Stimulated activated CD4-positive, alpha-beta T cell treated with anti-CD3 and anti-CD28 coated beads, TNF-alpha, amount 100 ng/mL, for 4 hours (primary cell): ENCODE results near the gene IL1RAPL1.

Experiments used
- DNase-seq, 3 experiments: peaks; one replicate each; pipeline ENCODE4 v3.0.0-alpha.2; 2020; ENCODE audit warnings: low read depth in 3 of 3

The IL1RAPL1 gene

DNA sequence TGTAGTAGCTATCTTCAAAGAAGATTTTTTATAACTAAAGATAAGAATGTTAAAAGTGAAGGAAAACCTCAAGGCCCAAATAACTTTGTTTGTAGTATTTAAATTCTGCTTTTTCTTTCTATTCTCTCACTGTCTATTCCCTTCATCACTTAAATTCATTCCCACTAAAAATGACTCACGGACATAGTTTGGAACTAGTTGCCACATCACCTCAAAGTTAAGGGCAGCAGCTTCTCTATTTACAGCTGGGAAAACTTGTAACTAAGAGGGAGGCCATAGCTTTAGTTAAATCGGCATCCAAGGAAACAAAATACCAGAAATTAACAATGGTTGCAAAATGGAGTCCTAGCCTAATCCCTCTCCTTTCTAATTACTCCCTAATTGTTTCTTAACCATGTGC lies 1302.8 kb downstream of the IL1RAPL1 start:
- no peak for DNase-seq

DNA sequence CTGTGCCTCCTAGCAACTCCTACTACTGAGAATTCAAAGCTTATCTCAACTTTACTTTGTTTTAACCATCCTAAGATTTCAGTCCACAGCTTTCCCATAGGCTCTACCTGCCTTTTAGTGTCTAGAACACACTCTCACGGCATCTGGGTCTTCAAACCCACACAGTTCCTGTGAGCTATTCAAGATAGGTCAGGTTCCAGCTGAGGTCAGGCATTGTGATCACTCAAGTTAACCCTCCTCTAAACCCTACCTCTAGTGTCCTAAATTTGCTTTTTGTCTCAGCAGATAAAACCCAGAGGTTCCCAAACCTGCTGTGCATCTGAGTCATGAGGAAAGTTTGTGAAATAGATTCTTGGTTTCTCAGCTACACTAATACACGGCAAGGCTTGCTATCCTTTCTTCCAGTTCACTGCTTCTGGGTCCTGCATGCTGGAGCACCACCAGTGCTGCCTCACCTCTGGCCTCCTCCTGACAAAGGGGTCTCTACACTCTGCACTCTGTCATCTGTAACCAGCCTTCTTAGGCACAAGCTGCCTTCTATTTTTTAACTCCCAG lies 1303.5 kb downstream of the IL1RAPL1 start:
- DNase-seq = no peak

DNA sequence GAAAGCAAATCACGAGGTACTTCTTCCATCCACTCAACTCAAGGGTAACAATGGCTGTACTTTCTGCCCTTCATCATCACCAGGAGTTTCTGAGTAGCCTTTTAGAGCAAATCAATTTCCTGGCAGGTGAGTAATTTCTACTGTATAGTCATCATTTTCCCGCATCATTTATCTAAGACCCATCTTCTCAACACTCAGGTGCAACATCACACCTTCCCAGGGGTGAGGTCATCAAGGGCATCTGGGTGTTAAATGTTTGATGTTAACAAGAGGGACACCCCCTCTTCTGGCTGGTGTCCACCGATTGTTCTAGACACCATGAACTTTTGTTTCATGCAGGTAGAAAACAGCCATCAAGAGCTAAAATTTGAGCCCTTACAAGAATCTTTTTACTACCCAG lies 1314.8 kb downstream of the IL1RAPL1 start:
- no peak for DNase-seq

DNA sequence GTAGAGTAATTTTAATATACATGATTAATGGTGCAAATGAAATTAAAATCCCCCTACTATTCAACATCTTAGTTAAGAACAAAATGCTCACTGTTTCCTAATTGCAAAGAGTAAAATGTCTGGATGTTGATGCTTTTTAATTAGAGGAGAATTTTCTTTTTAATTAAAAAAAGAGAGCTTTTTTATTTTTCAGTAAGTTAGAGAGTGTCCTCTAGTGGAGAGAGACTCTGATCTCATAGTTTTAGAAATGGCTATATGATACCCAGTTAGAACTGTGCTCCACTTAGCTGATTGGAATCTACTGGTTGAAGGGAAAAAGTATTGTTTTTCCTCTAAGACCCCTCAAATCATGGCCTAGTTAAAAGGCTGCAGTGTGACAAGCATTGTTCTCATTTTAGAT lies 1316.1 kb downstream of the IL1RAPL1 start:
- DNase-seq = no peak

DNA sequence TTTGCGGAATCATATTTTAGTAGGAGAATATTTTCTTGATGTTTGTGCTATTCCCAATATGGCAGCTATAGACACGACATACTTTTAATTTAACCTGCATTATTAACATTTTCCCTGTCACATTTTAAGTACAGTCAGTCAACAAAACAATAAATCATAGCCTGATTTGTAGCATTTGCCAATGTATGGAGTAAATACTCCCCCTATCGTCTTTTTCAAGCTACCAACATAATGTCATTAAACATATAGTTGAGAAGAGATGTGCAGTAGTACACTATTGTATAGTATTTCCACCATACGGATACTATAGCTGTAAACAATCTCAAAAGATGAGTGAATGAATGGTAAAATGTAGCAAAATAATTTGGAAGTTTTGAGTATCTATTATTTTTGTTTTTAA lies 1324.4 kb downstream of the IL1RAPL1 start:
- DNase-seq = no peak

DNA sequence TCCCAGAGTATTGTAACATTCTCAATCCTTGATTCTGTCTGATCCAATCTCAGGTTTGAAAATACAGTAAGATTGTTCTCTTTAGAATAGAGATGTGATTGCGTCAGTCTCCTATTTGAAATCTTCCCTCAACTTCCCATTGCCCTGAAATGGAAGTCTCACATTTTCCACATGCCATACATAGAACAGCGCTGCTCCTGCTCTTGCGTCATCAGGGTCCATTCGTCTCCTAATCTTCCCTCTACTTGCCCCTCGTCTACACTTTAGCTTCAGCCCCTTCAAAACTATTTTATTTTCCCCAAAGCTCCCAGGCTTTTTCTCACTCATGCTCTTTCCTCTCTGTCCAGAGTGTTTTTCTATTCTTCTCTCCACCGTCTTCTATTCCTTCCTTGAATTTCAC lies 1326.4 kb downstream of the IL1RAPL1 start:
- DNase-seq = no peak

DNA sequence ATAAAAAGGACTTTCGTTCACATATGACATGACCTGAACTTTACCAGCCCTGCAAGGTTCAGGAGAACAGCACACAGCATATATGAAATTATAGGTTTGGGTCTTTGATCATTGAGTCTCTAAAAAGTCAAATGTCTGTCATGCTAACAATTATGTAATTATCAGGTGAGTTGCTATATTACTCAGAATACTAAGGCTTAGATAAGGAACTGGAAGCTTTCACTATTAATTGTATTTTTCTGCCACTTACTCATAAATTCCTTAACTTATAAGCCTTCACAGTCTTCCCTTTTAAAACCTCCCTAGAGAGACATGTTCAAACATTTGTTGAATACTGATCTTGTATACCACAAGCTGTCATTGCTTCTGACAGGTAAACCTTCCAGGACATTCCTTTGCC lies 1335.4 kb downstream of the IL1RAPL1 start:
- no peak for DNase-seq

DNA sequence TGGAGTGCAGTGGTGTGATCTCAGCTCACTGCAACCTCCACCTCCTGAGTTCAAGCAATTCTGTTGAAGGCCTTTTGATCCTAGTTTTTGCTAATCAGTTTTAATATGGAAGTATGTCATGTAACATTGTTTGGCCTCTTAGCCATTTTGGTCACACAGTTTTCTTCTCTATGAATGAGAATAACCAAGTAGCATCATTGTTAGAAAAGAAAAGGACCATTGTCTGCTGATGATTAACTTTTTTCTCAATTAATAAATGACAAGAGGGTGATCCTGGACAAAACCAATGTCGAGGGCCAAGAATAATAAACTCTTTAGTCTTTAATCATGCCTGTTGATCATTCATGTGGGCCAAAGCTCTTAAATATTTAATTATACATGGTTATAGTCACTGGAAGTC lies 1338.8 kb downstream of the IL1RAPL1 start:
- no peak for DNase-seq

DNA sequence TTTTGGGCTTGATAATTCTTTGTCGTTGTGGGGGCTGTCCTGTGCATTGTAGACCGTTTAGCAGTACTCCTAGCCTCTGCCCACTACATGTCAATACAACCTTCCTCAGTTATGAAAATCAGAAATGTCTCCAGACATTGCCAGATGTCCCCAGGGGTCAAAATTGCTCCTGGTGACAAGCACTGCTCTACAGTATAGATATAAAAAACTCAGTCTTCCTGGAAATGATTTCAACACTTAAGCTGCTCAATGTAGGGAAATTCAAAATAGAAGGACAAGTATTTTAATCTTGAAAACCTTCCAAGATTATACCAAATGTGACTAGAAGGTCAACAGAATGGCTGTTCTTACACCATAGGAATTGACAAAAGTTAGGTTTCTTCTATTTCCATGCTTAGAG lies 1339.4 kb downstream of the IL1RAPL1 start:
- DNase-seq = no peak

DNA sequence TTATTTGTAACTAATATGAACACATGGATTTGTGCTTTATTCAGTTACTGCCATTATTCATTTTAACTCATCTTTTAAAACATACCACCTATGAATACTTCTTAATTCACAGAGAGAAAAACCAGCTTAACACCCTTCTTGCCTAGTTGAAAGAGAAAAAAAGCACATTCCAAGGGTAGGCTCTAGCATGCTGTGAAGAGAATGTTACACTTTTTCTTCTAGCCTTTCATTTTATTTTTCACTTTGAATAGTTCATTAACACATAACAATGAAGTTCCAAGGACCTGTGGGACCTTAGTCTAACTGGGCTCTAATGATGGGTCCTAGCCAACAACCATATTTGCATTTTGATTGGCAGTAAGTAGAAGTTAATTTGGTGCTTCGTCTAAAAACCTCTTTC lies 1348.2 kb downstream of the IL1RAPL1 start:
- no peak for DNase-seq

DNA sequence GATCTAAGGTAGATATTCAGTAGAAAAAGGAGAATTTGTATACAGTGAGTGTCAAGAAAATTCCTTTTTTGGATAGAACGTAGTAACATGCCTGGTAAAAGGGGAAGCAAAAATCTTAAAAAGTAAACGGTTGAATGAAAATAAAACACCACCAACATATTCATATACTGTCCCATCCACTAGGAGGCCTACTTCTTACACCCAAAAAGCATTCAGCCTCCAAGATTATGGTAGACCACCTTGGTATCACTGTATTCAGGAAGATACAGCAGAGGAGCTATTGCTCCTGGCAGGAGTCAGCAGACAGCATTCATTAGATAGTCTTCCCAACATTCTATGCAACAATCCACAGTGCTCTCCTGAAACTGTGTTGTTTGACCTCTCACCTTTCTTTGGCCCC lies 1353.5 kb downstream of the IL1RAPL1 start:
- DNase-seq = no peak

DNA sequence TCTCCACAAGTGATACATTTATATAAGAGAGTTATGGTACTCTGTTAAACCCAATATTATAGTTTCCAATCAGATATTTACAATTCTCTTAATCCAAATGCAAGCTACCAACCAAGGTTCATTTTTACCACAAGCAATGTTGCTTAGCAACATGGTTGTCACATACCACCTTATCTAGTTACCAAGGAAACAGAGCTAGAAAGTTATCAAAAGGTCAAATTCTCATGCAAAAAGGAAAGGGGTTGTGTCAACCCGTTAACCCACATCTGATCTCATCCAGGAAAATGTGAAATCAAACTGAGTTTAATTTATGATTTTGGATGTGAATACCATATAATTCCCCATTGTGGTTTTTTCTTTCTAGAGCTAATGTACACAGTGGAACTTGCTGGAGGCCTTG lies 1354.0 kb downstream of the IL1RAPL1 start:
- no peak for DNase-seq

DNA sequence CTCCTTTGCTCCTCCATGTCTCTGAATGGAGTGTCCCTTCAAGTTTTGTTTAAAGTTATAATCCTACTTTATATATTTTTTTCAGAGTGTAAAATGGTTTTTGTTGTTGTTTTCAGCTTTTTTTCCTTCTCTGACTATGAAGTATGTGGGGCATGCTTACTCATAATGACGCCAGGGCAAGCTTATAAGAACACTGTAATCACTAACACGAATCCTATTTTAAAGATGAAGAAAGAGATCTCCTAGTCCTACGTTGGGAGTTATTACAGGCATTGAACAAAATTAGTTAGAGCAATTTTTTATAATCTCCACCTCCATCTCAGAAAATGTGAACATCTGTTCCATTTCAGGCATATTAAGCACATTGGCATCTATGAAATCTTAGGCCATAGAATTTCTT lies 1360.0 kb downstream of the IL1RAPL1 start:
- DNase-seq = no peak

DNA sequence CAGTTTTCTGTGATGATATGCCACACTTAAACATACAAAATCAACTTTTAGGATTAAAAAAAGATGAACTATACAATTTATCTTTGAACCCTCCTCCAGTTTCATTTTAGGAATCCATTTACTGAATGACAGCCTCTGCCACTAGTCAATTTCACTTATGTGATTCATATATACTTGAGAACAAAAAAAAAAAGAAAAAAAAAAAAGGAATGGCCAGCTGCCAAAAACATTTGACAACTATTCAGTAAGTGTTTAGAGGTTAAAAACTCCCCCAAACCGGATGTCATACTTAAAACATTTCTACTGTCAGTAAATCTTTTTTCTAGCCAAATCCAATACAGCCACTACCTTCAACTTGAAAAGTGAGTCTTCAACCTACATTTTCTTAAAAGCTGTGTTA lies 1361.4 kb downstream of the IL1RAPL1 start:
- no peak for DNase-seq

DNA sequence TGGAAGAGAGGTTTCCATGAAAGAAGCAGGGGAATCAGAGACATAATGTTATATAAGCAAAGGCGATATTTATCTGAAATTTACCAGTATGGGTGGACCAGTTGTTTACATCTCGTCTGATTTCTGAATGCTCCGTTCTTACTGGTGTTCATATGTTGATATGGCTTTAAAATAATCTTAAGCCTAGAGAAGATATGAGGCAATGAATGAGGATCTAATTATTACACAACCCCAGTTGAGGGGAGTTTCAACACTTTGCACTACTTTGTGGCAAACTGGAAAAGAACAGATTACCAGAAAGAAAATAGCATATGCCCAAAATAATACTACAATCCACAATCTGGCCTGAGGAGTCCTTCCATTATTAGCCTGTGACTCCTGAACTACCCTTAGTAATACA lies 1364.8 kb downstream of the IL1RAPL1 start:
- no peak for DNase-seq

DNA sequence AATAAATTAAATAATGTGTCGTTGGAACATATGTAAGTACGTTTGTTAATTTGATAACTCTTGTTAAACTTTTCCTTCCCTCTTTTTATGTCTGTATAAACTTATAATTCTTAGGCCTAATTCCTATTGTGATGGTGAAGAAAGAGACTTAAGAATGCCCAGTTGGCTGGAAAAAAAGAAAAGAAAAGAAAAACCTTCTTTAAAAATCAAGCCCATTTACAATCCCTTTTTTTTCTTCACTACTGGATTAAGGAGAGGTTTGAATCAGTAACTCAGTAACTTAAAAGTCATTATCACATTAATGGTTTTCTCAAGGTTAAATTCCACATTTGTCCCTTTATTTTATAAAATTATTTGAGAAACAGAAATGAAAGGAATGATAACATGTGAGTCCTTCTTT lies 1374.8 kb downstream of the IL1RAPL1 start:
- DNase-seq = no peak

DNA sequence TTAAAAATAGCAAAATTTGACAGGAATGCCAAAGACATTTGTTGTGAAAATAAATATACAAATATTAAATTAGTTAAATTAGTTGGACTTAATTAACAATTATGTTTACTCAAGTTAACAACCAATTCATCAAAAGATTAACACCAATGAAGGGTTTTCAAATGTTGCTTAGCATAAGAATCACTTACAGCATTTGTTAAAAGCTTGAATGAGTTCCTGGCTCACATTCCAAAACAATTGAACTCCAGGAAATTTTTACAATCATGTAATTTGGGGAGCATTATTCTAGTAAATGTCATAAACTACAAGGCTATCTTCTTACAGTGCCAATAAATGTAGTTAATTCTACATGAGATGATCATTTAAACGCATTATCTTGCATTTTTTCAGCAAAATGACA lies 1378.4 kb downstream of the IL1RAPL1 start:
- no peak for DNase-seq

DNA sequence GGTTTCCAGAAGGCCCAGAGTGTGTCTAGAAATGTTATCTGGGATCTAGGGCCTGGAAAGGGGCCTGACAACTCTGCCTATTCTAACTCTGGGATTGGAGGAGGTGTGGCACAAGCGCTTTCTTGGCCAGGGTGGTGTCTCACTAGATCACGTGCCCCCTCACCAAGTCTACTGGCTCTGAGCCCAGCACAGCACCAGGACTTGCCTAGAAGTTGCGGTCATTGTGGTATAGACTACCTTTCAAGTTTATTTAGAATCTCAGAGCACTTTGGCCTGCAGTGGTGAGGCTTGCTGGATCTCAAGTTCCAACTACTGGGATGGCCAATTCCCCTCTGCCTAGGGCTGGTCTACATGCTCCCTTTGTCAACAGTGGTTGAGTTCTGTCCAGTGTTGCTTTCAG lies 1404.8 kb downstream of the IL1RAPL1 start:
- DNase-seq = no peak

DNA sequence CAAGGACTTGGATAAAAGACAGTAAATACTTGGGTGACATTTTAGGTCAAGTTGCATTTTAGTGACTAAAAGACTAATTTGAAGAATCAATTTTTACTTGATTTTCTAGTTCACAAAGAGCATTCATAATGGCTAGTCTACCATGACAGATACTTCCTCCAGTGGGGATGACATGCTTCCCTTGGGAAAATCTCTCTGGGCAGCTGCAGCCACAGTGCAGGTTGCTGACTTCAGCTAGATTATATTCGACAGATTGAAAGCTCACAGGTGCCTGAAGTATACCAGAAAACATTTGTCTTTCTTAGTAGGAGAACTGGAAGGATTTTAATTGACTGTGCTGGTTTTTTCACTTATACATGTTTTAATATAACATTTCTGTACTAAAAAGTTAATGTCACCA lies 1418.6 kb downstream of the IL1RAPL1 start:
- no peak for DNase-seq
